Suppressor macrophage treated with lipopolysaccharide for 4 hours (primary cell): Measurements from ENCODE around the gene SPTLC1.
"Not testable (repeated sequence)": the region's sequence is repeated elsewhere in the genome, so short reads cannot be mapped to it uniquely, and the experiment has no call there.

Source experiments
- DNase-seq: peaks from one replicate; pipeline ENCODE4 v3.0.0-alpha.2; 2020

The SPTLC1 gene

GRCh38 chr9:92029553-92029952 lies 85.7 kb downstream of the SPTLC1 start:
- DNase-seq = no peak

GRCh38 chr9:92026206-92027002 lies 88.8 kb downstream of the SPTLC1 start:
- no peak for DNase-seq

GRCh38 chr9:92021785-92022541 lies 93.2 kb downstream of the SPTLC1 start:
- DNase-seq = peak; percentile 15

- no peak for DNase-seq
These were observed 95.6 kb downstream of the SPTLC1 start for GRCh38 chr9:92019658-92020057.

- DNase-seq = no peak
These were observed 104.3 kb downstream of the SPTLC1 start for GRCh38 chr9:92010705-92011536.

- DNase-seq = not testable (repeated sequence)
These were observed 105.0 kb downstream of the SPTLC1 start for GRCh38 chr9:92010253-92010652.

- DNase-seq = no peak
These were observed 107.2 kb downstream of the SPTLC1 start for GRCh38 chr9:92008041-92008440.

GRCh38 chr9:92004045-92004392 lies 111.2 kb downstream of the SPTLC1 start:
- no peak for DNase-seq

GRCh38 chr9:92003308-92004044 lies 111.7 kb downstream of the SPTLC1 start:
- no peak for DNase-seq

- not testable (repeated sequence) for DNase-seq
These were observed 113.3 kb downstream of the SPTLC1 start for GRCh38 chr9:92001948-92002347.

- no peak for DNase-seq
These were observed 114.0 kb downstream of the SPTLC1 start for GRCh38 chr9:92001244-92001643.

GRCh38 chr9:91995000-91995655 lies 120.1 kb downstream of the SPTLC1 start:
- DNase-seq = peak; percentile 39

GRCh38 chr9:91994422-91994821 lies 120.8 kb downstream of the SPTLC1 start:
- no peak for DNase-seq

GRCh38 chr9:91992461-91993041 lies 122.7 kb downstream of the SPTLC1 start:
- no peak for DNase-seq

GRCh38 chr9:91991721-91992341 lies 123.4 kb downstream of the SPTLC1 start:
- no peak for DNase-seq

GRCh38 chr9:91986248-91986647 lies 129.0 kb downstream of the SPTLC1 start:
- no peak for DNase-seq

- no peak for DNase-seq
These were observed 129.5 kb downstream of the SPTLC1 start for GRCh38 chr9:91985692-91986091.
